Measurements from ENCODE around the gene PIGS. TPM values are rescaled to one million over a fixed set of nuclear protein-coding genes. Genes with fewer than 3 reads are reported as not detected.

PIGS gene
- total and polyA plus RNA-seq, 9 of the 15 experiments (the other 6 are each of a cell fraction or from before 2014, with no cell fraction given), result 47.5 to 138 (median 57.6) TPM

DNA sequence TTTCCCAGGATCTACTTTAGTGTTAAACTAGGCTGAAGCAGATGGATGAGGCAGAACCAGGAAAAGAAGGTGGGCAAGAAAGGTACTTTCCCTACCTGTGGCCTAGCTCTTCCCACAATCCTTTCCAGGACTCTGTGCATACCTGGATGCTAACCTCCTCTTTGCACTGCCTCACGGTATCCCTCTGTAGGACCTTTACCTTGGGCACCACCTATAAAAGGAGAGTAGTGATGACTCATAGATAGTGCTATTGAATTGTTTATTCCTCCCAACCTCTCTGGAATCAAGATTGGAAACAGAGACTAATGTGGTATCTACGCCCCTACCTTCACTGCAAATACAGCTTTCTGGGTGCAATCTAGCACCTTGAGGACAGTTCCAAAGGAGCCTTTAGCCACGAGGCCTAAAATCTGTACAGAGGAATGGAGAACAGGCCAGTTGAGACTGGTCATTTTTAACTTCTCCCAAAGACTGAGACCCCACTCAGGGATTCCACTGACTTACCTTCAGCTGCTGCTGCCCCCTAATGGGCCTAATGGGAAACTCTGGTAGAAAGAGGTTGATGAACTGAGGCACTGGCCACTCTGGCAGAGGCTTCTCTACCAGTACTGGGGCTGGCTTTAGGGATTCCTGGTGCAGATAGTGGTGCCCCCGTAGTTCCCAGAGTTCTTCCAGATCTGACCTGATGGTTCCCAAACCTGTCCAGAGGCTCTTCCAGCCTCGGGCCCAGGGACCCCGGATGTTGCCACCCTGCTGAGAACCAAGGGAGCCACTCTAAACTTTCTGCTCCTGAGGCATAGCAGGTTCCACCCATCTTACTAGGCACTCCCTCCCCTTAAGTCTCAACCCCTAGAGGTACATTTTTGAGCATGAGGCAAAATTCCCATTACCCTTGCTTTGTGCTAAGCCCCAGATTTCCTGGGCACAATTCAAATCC, 41.9 kb upstream of the PIGS start (continued):
- TF ChIP-seq, protein P1, sequence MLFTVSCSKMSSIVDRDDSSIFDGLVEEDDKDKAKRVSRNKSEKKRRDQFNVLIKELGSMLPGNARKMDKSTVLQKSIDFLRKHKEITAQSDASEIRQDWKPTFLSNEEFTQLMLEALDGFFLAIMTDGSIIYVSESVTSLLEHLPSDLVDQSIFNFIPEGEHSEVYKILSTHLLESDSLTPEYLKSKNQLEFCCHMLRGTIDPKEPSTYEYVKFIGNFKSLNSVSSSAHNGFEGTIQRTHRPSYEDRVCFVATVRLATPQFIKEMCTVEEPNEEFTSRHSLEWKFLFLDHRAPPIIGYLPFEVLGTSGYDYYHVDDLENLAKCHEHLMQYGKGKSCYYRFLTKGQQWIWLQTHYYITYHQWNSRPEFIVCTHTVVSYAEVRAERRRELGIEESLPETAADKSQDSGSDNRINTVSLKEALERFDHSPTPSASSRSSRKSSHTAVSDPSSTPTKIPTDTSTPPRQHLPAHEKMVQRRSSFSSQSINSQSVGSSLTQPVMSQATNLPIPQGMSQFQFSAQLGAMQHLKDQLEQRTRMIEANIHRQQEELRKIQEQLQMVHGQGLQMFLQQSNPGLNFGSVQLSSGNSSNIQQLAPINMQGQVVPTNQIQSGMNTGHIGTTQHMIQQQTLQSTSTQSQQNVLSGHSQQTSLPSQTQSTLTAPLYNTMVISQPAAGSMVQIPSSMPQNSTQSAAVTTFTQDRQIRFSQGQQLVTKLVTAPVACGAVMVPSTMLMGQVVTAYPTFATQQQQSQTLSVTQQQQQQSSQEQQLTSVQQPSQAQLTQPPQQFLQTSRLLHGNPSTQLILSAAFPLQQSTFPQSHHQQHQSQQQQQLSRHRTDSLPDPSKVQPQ (CRISPR knock-in tag; IDR thresholded peaks at IDR 0.05; ENCODE audit: borderline replicate concordance), result no peak
- TF ChIP-seq, protein P2, sequence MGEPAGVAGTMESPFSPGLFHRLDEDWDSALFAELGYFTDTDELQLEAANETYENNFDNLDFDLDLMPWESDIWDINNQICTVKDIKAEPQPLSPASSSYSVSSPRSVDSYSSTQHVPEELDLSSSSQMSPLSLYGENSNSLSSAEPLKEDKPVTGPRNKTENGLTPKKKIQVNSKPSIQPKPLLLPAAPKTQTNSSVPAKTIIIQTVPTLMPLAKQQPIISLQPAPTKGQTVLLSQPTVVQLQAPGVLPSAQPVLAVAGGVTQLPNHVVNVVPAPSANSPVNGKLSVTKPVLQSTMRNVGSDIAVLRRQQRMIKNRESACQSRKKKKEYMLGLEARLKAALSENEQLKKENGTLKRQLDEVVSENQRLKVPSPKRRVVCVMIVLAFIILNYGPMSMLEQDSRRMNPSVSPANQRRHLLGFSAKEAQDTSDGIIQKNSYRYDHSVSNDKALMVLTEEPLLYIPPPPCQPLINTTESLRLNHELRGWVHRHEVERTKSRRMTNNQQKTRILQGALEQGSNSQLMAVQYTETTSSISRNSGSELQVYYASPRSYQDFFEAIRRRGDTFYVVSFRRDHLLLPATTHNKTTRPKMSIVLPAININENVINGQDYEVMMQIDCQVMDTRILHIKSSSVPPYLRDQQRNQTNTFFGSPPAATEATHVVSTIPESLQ (CRISPR knock-in tag; IDR thresholded peaks at IDR 0.05), result no peak
- TF ChIP-seq BMI1 (IDR thresholded peaks at IDR 0.05; ENCODE audit: low read length) (no peak), ZC3H4 (CRISPR knock-in tag; IDR thresholded peaks at IDR 0.05; ENCODE audit: borderline replicate concordance) (no peak), YY1 (IDR thresholded peaks at IDR 0.05; ENCODE audit: borderline replicate concordance in 1 of 3, control insufficient read depth in 1 of 3, extremely low read depth in 1 of 3, insufficient read depth in 3 of 3, insufficient read length in 1 of 3, insufficient replicate concordance in 2 of 3, low read depth in 1 of 3, low read length in 2 of 3) (no peak), ZC3H8 (IDR thresholded peaks at IDR 0.05) (no peak), JUND (IDR thresholded peaks at IDR 0.05; ENCODE audit: borderline replicate concordance, low read depth, low read length) (peak; percentile 8; the same call in 1 of the 2 replicates), JUND (tag; IDR thresholded peaks at IDR 0.05; ENCODE audit: borderline replicate concordance, low read depth, low read length) (no peak), CBFA2T2 (conservative IDR thresholded peaks at IDR 0.05) (no peak), NFIX (CRISPR knock-in tag; IDR thresholded peaks at IDR 0.05; ENCODE audit: low read depth) (no peak), LARP7 (IDR thresholded peaks at IDR 0.05) (no peak)
- TF ChIP-seq, protein P3, sequence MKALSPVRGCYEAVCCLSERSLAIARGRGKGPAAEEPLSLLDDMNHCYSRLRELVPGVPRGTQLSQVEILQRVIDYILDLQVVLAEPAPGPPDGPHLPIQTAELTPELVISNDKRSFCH (CRISPR knock-in tag; IDR thresholded peaks at IDR 0.05), result no peak
- TF ChIP-seq, protein P3 (tag; IDR thresholded peaks at IDR 0.05), result 0 out of 2 replicates have a peak, but pooled peaks have one; percentile 15
- TF ChIP-seq, protein P4, sequence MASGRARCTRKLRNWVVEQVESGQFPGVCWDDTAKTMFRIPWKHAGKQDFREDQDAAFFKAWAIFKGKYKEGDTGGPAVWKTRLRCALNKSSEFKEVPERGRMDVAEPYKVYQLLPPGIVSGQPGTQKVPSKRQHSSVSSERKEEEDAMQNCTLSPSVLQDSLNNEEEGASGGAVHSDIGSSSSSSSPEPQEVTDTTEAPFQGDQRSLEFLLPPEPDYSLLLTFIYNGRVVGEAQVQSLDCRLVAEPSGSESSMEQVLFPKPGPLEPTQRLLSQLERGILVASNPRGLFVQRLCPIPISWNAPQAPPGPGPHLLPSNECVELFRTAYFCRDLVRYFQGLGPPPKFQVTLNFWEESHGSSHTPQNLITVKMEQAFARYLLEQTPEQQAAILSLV (tag; IDR thresholded peaks at IDR 0.05), result no peak
- TF ChIP-seq, protein P5, sequence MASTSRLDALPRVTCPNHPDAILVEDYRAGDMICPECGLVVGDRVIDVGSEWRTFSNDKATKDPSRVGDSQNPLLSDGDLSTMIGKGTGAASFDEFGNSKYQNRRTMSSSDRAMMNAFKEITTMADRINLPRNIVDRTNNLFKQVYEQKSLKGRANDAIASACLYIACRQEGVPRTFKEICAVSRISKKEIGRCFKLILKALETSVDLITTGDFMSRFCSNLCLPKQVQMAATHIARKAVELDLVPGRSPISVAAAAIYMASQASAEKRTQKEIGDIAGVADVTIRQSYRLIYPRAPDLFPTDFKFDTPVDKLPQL (IDR thresholded peaks at IDR 0.05; ENCODE audit: extremely low read depth, insufficient read length), result no peak
